Memory B cell (primary cell): ENCODE measurements around the gene KIN.
A peak's percentile ranks its signal among the peaks of the same experiment; 100 is the strongest.
"Not testable (repeated sequence)": the region's sequence is repeated elsewhere in the genome, so short reads cannot be mapped to it uniquely, and the experiment has no call there.

Experiments
- ATAC-seq: fragments of 150-1000 bp; cut with Tn5 transposase; 2 replicates; pipeline ENCODE4 v1.10.0; 2021; ENCODE audit warnings: low read depth, mild to moderate bottlenecking, moderate library complexity
- DNase-seq, 2 donors: peaks; one replicate each; pipeline ENCODE4 v3.0.0; 2022; ENCODE audit warnings: low spot score in 2 of 2
- H3K27ac Mint-ChIP-seq: one replicate; pipeline ENCODE4 v1.8.0; 2022; ENCODE audit warnings: mild to moderate bottlenecking, moderate library complexity, mixed read lengths
- H3K27me3 Mint-ChIP-seq: one replicate; pipeline ENCODE4 v1.8.0; 2022; ENCODE audit warnings: mixed read lengths
- H3K36me3 Mint-ChIP-seq: one replicate; pipeline ENCODE4 v1.8.0; 2022; ENCODE audit warnings: mild to moderate bottlenecking, mixed read lengths
- H3K4me1 Mint-ChIP-seq: one replicate; pipeline ENCODE4 v1.8.0; 2022; ENCODE audit warnings: mixed read lengths
- H3K4me3 Mint-ChIP-seq: one replicate; pipeline ENCODE4 v1.8.0; 2022; ENCODE audit warnings: mild to moderate bottlenecking, moderate library complexity, mixed read lengths
- H3K9me3 Mint-ChIP-seq: one replicate; pipeline ENCODE4 v1.8.0; 2022; ENCODE audit warnings: mixed read lengths

Gene KIN

DNA sequence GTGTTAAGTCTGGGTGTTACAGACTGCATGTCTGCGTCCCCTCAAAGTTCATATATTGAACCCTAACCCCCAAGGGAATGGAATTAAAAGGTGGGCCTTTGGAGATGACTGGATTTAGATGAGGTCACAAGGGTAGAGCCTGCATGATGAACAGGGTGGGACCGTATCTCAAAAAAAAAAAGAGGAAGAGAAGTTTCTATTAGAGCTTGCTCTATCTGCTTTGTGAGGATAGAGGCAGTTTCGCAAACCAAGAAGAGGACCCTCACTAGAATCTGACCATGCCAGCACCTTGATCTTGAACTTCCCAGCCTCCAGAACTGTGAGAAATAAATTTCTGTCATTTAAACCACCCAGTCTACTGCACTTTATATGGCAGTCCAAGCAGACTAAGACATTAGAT lies 1.4 kb downstream of the KIN start:
- no peaks in the 10 kb centered on the region for H3K9me3 Mint-ChIP-seq
- H3K4me3 Mint-ChIP-seq: no peak overlapping the region
- no peak for ATAC-seq
- peaks cover 11% of the 10 kb centered on the region for H3K36me3 Mint-ChIP-seq
- no peaks in the 10 kb centered on the region for H3K27me3 Mint-ChIP-seq
- DNase-seq: no peak
- H3K4me1 Mint-ChIP-seq: peaks cover 24% of the 10 kb centered on the region
- H3K27ac Mint-ChIP-seq: no peak overlapping the region

DNA sequence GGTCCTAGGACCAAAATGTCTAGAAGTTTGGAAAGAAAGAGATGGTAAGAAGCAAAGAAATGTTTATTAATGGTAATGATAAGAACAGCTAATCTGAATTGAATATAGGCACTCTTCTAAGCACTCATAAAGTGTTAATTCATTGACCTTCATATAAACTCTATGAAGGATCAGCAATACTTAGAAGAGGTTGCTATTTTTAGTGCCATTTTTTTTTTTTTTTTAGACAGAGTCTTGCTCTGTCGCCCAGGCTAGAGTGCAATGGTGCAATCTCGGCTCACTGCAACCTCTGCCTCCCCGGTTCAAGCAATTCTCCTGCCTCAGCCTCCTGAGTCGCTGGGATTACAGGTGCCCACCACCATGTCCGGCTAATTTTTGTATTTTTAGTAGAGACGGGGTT lies 5.6 kb downstream of the KIN start:
- ATAC-seq, H3K27ac Mint-ChIP-seq, DNase-seq, H3K4me3 Mint-ChIP-seq, H3K27me3 Mint-ChIP-seq, H3K9me3 Mint-ChIP-seq: not testable (repeated sequence)
- Mint-ChIP-seq H3K4me1 (peaks cover 16% of the 10 kb centered on the region), H3K36me3 (peaks cover 30% of the 10 kb centered on the region)

DNA sequence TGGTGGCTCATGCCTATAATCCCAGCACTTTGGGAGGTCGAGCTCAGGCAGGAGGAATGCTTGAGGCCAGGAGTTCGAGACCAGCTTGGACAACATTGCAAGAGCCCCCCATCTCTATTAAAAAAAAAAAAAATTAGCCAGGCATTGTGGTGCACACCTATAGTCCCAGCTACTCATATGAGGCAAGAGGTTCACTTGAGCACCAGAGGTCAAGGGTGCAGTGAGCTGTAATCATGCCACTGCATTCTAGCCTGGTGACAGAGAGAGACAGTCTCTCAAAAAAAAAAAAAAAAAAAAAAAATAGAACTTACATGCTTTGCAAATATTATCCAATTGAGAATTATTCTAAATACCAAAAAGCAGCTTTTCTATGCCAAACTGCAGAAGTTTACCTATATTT lies 11.0 kb downstream of the KIN start:
- DNase-seq (no peak), ATAC-seq (no peak)
- Mint-ChIP-seq H3K36me3 (peaks cover 41% of the 10 kb centered on the region), H3K4me1 (peaks cover 6% of the 10 kb centered on the region), H3K27me3 (no peaks in the 10 kb centered on the region), H3K27ac (no peak overlapping the region), H3K9me3 (no peaks in the 10 kb centered on the region), H3K4me3 (no peak overlapping the region)

DNA sequence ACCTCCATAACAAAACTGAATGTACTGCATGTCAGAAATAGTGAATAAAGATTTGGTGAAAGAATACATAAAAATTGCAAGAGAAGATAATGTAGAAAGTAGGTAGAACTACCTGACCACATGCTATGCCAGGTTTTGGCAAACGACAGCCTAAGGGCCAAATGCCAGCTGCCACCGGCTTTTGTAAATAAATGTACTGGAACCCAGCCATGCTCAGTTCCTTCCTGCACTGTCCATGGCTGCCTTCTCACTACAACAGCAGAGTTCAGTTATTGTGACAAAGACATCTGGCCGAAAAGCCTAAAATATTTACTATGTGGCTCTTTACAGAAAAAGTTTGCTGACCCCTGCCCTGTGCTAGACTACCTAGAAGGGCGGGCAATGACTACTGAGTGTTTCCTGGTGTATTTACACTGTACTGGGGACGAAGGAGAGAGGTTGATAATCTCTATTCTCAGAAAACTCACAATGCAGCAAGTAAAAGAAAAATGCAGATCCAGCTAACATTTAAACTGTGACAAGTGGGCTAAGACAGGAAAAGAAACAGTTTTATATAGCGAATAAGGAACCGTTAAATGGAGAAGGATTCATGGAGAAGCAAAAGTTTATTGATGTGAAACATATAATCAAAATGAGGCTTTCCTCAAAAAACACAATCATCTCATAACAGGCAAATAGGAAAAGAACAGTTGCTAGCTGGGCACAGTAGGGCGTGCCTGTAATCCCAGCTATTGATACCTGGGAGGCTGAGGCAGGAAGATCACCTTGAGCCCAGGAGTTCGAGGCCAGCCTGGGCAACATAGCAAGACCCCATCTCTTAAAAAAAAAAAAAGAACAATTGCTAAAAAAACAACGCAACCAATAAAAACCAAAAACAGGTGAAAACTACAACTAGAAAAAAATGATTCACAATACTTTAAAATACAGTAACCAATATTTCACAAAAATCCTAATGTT lies 13.7 kb downstream of the KIN start:
- no peaks in the 10 kb centered on the region for H3K9me3 Mint-ChIP-seq
- peaks cover 38% of the 10 kb centered on the region for H3K36me3 Mint-ChIP-seq
- DNase-seq (no peak), ATAC-seq (no peak)
- peak overlapping the region; percentile 42 for H3K27ac Mint-ChIP-seq
- no peaks in the 10 kb centered on the region for H3K27me3 Mint-ChIP-seq
- H3K4me3 Mint-ChIP-seq: no peak overlapping the region
- H3K4me1 Mint-ChIP-seq: peaks cover 3% of the 10 kb centered on the region

DNA sequence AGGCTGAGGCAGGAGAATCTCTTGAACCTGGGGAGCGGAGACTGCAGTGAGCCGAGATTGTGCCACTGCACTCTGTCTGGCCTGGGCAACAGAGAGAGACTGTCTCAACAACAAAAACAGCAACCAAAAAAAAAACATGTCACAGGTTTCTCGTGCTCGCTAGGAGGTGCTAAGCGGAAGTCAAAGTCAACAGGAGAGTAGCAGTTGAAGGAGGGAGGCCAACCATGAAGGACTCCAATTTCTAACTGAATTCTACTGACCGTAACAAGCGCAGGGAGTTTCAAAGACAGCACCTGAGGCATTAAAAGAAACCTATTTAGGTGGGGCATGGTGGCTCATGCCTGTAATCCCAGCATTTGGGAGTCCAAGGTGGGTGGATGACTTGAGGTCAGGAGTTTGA lies 19.4 kb downstream of the KIN start:
- Mint-ChIP-seq H3K4me3 (no peak overlapping the region), H3K9me3 (no peaks in the 10 kb centered on the region), H3K36me3 (peaks cover 33% of the 10 kb centered on the region), H3K27ac (no peak overlapping the region), H3K27me3 (no peaks in the 10 kb centered on the region), H3K4me1 (no peaks in the 10 kb centered on the region)
- DNase-seq (no peak), ATAC-seq (no peak)

DNA sequence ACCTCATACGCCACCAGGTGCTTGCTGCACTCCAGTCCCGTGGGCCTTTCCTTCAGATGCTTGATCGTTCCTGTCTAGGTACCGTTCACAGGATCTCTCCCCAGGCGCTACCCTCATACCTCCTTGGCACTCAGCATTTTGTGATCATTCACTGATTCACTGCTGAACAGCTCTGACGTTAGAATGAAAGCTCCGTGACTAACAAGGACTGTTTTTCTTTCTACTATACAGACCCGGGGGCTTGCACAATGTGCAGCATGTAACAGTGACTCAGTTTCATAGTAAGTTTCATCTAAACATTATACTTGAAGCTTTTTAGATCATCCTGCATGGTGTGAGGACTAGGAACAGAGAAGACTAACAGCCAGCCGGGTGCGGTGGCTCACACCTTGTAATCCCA lies 20.6 kb downstream of the KIN start:
- no peak overlapping the region for H3K4me3 Mint-ChIP-seq
- ATAC-seq (no peak), DNase-seq (no peak)
- peaks cover 35% of the 10 kb centered on the region for H3K36me3 Mint-ChIP-seq
- no peaks in the 10 kb centered on the region for H3K4me1 Mint-ChIP-seq
- H3K27ac Mint-ChIP-seq: no peak overlapping the region
- H3K27me3 Mint-ChIP-seq: no peaks in the 10 kb centered on the region
- H3K9me3 Mint-ChIP-seq: no peaks in the 10 kb centered on the region

DNA sequence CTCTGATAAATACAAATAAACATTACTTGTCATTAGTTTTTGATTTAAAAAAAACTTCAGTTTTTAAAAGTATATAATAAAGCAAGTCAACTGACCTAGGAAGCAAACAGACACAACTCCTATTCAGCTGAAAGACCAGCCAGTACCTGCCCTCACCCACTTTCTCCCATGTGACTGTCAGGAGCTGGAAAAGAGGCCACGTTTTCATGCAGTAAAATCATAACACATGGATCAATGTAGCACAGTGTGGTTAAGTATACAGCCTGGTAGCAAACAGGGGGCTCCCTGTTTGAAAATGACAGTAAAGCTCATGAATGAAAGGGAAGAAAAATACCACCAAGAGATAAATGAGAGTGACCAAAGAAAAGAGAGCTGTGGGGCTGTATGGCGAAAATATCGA lies 21.6 kb downstream of the KIN start:
- no peaks in the 10 kb centered on the region for H3K4me1 Mint-ChIP-seq
- DNase-seq (no peak), ATAC-seq (no peak)
- no peak overlapping the region for H3K27ac Mint-ChIP-seq
- H3K27me3 Mint-ChIP-seq: no peaks in the 10 kb centered on the region
- no peak overlapping the region for H3K4me3 Mint-ChIP-seq
- no peaks in the 10 kb centered on the region for H3K9me3 Mint-ChIP-seq
- H3K36me3 Mint-ChIP-seq: peaks cover 34% of the 10 kb centered on the region

DNA sequence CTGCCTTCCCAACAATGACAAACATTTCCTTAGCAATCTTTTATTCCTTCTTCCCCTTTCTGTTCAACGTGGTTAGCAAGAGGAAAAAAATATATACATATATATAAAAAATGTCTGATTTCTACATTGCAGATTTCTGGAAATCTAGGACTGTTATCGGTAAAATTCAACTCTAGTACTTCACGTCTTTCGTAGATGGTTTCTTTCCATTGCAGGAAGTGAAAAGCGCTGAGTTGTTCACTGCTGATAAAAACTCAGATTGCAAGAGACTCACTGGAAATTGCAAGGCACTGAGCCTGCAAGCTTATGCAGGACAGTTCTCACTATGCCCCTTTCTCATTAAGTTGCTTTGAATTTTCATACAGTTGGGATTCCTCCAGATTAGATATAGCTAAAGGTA lies 23.9 kb downstream of the KIN start:
- Mint-ChIP-seq H3K9me3 (no peaks in the 10 kb centered on the region), H3K4me1 (no peaks in the 10 kb centered on the region), H3K27me3 (no peaks in the 10 kb centered on the region), H3K4me3 (no peak overlapping the region), H3K27ac (no peak overlapping the region), H3K36me3 (peaks cover 31% of the 10 kb centered on the region)
- ATAC-seq (no peak), DNase-seq (no peak)

DNA sequence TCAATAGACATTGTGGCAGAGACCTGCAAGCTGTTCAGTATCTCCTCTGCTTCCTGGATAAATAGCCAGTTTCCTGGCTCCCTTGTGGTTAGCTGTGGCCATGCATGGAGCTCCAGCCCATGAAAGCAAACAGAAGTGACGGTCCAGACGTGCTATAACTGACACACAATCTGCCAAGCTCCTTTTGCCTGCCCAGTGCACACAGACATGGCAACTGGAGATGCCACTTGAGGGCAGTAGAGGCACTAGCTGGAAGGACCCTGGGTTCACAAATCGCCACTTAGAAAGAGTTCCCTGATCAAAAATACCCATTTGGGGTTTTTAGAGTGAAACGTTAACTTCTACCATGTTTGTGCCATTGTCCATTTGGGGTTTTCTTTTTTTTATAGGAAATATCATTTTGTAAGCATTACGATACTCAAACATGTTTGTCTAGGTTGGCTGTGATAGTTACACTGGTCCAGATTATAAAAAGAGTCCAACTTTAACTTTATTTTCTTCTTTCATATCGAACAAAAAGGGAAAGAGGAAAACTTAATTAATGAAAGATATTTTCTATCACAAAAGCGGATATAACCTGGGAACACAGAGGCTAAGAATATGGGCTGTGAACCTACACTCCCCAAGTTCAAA lies 31.3 kb downstream of the KIN start:
- no peak overlapping the region for H3K4me3 Mint-ChIP-seq

DNA sequence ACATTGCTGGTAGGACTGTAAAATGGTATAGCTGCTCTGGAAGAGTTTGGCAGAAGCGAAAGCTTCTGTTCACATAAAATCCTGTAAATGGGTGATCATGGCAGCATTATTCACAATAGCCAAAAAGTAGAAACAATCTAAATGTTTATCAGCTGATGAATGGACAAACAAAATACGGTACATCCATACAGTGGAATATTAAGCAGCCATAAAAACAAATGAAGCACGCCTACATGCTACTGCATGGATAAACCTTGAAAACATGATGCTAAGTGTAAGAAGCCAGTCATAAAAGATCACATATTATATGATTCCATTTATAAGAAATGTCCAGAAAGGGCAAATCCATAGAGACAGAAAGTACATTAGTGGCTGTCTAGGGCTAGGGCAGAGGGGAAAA lies 32.7 kb downstream of the KIN start:
- Mint-ChIP-seq H3K9me3 (no peaks in the 10 kb centered on the region), H3K27ac (no peak overlapping the region), H3K27me3 (no peaks in the 10 kb centered on the region), H3K4me1 (no peaks in the 10 kb centered on the region), H3K4me3 (no peak overlapping the region), H3K36me3 (peaks cover 37% of the 10 kb centered on the region)
- ATAC-seq (no peak), DNase-seq (no peak)

More for the DNA sequence above, 31.3 kb downstream of the KIN start:
- H3K27ac Mint-ChIP-seq: no peak overlapping the region
- ATAC-seq: no peak
- H3K9me3 Mint-ChIP-seq: no peaks in the 10 kb centered on the region
- H3K36me3 Mint-ChIP-seq: peaks cover 41% of the 10 kb centered on the region
- H3K4me1 Mint-ChIP-seq: no peaks in the 10 kb centered on the region
- no peaks in the 10 kb centered on the region for H3K27me3 Mint-ChIP-seq
- no peak for DNase-seq

DNA sequence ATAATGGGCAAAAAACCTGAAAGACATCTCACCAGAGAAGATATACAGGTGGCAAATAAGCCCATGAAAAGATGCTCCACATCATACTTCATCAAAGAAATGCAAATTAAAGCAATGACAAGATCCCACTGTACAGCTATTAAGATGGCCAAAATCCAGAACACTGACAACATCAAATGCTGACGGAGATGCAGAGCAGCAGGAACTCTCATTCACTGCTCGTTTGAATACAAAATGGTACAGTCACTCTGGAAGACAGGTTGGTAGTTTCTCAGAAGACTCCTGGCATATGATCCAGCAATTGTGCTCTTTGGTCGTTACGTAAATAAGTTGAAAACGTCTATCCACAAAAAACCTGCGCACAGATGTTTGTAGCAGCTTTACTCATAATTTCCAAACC lies 35.5 kb downstream of the KIN start:
- no peak for ATAC-seq
- DNase-seq: no peak
- H3K27me3 Mint-ChIP-seq: no peaks in the 10 kb centered on the region
- no peaks in the 10 kb centered on the region for H3K4me1 Mint-ChIP-seq
- no peak overlapping the region for H3K4me3 Mint-ChIP-seq
- peak overlapping the region; percentile 16 for H3K27ac Mint-ChIP-seq
- peaks cover 30% of the 10 kb centered on the region for H3K36me3 Mint-ChIP-seq
- H3K9me3 Mint-ChIP-seq: no peaks in the 10 kb centered on the region

DNA sequence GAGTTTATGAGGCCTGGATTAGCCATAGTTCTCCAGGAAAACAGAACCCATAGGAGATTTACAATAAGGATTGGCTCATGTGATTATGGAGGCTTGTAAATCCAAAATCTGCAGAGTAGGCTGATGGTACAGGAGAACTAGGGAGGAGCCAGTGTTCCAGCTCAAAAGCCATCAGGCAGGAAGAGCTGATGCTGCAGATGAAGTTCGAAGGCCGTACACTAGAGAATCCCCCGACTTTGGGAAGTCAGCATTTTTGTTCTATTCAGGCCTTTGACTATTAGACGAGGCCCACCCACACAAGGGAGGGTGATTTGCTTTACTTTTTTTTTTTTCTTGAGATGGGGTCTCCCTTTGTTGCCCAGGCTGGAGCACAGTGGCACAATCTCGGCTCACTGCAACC lies 37.6 kb downstream of the KIN start:
- H3K9me3 Mint-ChIP-seq: no peaks in the 10 kb centered on the region
- H3K27ac Mint-ChIP-seq: no peak overlapping the region
- peaks cover 27% of the 10 kb centered on the region for H3K36me3 Mint-ChIP-seq
- H3K4me1 Mint-ChIP-seq: no peaks in the 10 kb centered on the region
- ATAC-seq: no peak
- H3K4me3 Mint-ChIP-seq: no peak overlapping the region
- no peak for DNase-seq
- H3K27me3 Mint-ChIP-seq: no peaks in the 10 kb centered on the region

DNA sequence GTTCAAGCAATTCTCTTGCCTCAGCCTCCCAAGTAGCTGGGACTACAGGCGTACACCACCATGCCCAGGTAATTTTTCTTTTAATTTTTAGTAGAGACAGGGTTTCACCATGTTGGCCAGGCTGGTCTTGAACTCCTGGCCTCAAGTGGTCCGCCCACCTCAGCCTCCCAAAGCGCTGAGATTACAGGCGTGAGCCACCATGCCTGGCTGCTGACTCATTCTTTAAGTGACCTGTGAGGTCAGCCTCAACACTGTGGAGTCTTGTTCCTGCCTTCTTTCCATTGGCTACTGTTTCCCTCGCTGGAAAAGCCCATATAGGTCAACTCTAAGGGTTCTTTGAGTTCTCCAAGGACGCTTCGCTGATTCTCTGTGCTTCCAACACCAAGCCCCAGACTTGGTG lies 39.2 kb downstream of the KIN start:
- not testable (repeated sequence) for H3K4me1 Mint-ChIP-seq, DNase-seq, ATAC-seq, H3K27ac Mint-ChIP-seq, H3K4me3 Mint-ChIP-seq, H3K27me3 Mint-ChIP-seq, H3K9me3 Mint-ChIP-seq
- H3K36me3 Mint-ChIP-seq: peaks cover 21% of the 10 kb centered on the region

DNA sequence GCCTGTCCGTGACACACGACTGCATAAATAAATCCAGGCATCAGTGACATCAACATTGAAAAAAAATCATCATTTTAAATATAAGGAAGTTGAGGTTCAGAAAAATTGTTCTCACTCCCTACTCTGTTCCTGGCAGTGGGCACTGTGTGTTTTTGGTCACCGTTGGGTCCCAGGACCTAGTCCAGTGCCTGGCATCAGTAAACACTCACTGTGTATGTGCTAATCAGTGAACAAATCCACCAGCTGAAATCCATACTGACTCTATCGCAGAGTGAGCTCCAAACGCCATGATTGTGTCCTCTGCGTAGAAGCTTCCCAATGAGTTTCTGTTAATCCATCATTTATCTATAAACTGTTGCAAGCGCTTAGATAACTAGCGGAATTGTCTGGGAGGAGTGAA lies 43.5 kb downstream of the KIN start:
- Mint-ChIP-seq H3K27me3 (no peaks in the 10 kb centered on the region), H3K36me3 (peaks cover 2% of the 10 kb centered on the region), H3K4me3 (no peak overlapping the region), H3K9me3 (no peaks in the 10 kb centered on the region), H3K27ac (no peak overlapping the region), H3K4me1 (no peaks in the 10 kb centered on the region)
- no peak for ATAC-seq
- DNase-seq: no peak
